HPDE6-E6E7 (cell line): ENCODE data around the gene PCDH9.

Source experiments
- DNase-seq: peaks from one replicate; pipeline ENCODE4 v3.0.0; 2011; ENCODE audit warnings: missing footprints; ENCODE audit errors: extremely low spot score

Gene PCDH9

GRCh38 chr13:66574606-66575005 is 655.5 kb downstream of the PCDH9 start:
- no peak for DNase-seq

GRCh38 chr13:66567899-66568612 is 662.1 kb downstream of the PCDH9 start:
- no peak for DNase-seq

DNA sequence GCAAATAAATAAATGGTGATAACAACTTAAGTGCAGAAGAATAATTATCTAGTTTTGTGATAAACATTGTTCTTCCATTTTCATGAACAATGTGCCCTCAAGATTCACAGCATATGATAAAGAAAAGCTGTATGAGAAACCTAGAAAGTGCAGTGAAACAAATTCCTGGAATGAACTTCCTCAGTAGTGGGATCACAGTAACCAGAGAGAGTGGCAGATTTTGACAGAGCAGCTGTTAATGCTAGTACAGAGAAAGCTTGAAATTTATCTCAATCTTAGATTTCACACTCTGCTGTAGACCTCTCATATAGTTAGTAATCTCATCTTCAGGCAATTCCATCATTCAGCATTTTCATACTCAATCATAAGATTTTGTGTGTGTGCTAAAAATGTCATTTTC is 664.9 kb downstream of the PCDH9 start:
- no peak for DNase-seq

DNA sequence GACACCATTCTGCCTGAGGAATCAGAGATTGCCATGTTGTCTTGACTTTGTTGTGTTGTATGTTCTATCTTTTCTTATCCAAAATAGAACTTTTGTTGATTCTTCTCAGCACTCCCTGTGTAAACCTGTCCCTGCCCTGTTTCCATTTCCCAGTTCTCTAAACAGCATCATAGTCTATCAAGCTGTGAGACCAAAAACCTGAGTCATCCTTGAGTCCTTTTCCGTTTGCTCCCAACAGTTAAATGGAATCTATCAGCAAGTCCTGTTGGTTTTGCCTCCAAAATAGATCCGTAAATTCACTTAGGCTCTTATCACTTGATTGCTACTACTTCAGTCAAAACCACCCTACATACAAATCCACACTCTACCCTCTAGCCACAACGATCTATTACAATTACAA is 667.1 kb downstream of the PCDH9 start:
- no peak for DNase-seq

- no peak for DNase-seq
Observed at GRCh38 chr13:66562054-66562453, 668.1 kb downstream of the PCDH9 start.

- DNase-seq, result no peak
Observed at GRCh38 chr13:66560991-66561390, 669.1 kb downstream of the PCDH9 start.

DNA sequence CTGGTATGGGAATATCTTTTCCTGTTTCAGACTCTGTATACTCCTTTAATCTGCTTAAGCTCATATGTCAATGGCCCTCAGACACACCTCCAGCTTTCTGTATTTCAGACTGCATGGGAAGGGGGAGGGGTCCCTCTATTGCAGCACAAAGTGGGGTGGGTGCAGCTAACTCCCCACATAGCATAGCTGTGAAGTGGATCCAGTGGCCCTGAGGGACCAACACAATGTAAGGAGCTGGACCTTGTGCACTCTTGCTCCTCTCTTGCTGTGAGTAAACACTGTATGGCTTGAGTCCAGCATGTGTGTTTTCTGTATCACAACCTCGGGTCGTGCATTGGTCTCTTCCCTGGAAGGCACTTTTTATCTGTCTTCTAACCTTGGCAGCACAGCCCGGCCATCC is 669.9 kb downstream of the PCDH9 start:
- no peak for DNase-seq

DNA sequence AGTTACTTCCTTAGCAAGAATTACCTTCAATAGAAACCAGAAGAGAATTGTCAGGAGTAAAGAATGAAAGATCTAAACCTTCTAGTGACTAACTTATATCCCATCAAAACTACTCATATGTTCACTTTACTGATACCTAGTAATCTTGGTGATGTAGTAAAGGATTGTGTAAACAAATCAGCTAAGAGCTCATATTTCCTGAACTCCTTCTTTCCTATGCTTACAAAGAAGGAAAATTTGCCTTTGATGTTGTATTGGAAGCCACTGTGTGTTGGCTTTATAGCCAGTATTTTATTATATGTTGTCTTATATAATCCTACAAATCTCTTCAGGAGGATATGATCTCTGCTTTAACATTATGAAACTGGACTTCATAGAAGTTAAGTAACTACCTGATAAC is 671.0 kb downstream of the PCDH9 start:
- DNase-seq, result no peak

DNA sequence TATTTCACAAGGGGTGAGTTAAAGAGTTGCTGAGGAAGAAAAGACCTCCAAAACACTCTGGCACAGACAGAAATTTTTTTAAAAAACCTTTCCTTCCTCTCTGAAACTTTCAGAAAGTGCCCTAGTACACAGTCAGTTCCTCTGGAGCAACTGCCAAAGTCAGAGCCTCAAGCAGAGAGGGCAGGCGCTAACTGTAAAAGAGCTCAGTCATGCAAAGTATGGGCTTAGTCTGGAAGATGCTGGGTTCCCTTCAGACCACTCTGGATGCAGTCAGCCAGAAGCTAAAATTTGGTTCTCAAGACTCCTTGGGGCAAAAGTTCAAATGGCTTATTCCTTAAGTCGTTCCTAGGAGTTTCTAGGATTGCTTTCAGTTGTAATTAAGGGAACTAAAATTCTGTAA is 671.6 kb downstream of the PCDH9 start:
- DNase-seq, result no peak

DNA sequence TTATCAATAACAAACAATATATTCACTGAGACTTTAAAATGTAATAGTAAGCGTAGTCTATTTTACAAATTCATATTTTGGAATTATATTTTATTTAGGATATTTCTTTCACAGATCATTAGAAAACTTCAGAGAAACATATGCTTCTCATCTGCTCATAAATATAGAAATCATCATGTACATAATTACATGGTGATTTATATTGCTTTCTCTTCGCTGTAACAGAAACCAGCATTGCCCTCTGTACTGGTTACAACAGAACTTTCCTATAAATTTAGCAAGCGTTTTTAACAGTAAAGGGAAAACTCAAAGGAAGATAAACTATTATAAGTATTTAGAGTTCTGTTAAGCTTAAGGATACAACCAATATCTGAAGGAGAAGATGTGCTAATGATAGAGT is 672.8 kb downstream of the PCDH9 start:
- DNase-seq, result no peak

DNA sequence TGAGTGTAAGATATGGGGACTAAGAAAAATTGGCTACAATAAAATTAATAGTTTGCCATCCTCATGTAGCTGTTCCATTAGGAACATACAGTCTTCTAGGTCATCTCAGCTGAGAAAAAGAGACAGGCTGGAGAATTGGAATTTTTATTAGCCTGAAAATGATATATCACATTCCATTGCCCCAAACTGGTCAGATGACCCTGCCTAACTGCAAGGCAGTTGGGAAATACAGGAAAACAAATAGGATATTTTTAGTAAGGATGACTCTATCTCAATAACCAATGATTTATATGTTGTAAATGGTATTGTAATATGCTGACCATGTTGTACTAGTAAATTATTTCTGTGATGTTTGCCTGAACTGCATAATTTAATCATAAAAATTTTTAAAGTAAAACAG is 673.8 kb downstream of the PCDH9 start:
- no peak for DNase-seq

- no peak for DNase-seq
Observed at GRCh38 chr13:66553391-66553790, 676.7 kb downstream of the PCDH9 start.

DNA sequence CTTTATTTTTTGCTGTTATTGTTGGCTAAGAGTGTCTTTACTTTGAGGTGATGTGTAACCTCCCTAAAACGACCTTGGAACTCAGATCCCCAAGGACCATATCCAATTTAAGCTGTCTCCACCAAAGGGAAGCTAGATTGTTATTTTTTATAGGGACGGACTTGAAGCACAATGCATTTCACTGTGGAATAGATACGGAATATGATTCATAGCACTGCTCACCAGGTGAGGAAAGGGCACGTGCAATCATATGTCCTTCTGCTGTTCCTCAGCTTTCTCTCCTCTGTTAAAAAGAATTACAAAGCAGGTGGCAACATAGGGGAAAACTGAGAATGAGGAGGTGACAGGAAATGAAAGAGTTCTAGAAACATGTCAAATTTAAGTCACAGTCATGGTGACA is 679.0 kb downstream of the PCDH9 start:
- DNase-seq, result no peak

DNA sequence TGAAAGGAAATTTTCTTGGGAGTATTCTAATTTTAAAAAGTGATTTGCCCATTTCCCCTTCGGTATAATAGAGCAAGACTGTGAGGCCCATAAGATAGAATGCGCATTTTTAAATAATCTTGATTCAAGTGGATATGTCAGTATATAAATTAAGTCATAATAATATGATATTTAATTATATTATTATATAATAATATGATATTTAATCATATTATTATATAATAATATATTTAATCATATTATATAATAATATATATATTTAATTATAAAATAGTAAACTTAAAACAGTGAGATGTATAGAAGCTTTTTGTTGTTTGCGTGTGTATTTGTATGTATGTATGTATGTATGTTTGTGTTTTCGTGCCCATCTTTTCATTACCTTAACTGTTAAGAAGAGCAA is 682.5 kb downstream of the PCDH9 start:
- no peak for DNase-seq

GRCh38 chr13:66546534-66547379 is 683.4 kb downstream of the PCDH9 start:
- no peak for DNase-seq

DNA sequence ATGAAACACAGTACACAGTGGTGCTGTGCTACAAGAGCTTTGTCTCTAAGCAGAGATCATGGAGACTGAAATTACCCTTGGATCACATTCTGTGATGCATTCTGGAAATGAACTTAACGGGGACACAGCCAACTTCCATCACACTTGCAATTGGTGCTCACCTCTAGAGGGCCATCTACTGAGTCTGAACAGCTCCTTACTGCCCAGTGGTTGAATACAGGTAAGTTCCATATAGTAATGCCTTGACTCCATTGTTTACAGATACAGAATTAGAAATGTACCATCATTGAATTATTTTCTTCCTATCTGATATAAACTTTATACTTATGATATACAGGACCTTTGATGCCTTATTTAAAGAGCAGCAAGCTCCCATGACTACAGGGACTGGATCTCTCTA is 686.4 kb downstream of the PCDH9 start:
- DNase-seq, result no peak

- DNase-seq, result no peak
Observed at GRCh38 chr13:66537417-66537816, 692.7 kb downstream of the PCDH9 start.

DNA sequence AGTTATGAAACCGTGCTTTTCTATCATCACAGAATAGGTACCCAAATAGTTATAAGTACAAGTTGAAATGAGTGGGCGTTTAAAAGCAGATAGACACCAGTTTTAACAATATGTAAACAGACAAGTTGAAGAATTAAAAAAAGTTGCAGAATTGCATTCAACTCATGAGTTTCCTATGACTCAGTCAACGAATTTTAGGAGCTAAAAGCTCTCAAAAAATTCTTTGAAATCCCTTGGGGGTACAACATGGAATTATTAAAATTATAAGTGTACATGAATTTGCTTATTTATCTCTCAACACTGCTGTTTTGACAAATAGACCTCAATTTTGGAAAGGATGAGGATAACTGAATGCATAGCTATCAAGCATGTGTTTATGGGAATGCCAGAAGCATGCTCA is 693.4 kb downstream of the PCDH9 start:
- DNase-seq, result no peak

GRCh38 chr13:66534561-66534960 is 695.6 kb downstream of the PCDH9 start:
- DNase-seq, result no peak

DNA sequence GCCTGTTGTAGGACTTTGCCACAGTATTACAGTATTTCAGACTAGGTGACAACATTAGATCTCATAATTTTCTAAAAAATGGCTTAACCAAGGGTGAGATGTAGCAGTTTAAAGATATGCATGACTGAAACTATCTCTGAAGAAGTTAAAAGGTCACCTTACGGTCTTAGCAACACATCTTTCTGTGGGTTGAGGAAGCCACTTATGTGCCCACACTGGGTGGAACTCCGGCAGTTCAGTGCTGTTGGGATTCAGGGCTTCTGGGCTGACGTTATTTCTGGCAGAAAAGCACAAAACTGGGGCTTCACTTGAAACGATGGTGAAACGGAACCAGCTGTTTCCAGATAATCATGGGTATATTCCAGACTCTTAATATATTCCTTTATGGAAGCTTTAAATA is 697.3 kb downstream of the PCDH9 start:
- DNase-seq, result no peak

DNA sequence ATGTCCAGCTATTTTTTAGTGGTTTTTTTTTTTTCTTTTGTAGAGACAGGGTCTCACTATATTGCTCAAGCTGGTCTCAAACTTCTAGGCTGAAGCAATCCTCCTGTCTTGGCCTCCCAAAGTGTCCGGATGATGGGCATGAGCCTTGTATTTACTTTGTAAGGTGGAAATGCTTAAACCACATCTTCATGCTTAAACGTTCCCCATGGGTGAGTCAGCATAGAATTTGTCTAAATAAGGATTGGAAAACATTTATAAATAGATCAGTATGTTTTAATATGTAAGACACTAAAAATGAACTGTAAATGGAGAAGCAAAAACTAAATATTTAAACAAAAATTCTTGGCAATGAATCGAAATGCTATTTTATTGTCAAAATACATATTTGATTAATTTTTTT is 698.0 kb downstream of the PCDH9 start:
- DNase-seq, result no peak

DNA sequence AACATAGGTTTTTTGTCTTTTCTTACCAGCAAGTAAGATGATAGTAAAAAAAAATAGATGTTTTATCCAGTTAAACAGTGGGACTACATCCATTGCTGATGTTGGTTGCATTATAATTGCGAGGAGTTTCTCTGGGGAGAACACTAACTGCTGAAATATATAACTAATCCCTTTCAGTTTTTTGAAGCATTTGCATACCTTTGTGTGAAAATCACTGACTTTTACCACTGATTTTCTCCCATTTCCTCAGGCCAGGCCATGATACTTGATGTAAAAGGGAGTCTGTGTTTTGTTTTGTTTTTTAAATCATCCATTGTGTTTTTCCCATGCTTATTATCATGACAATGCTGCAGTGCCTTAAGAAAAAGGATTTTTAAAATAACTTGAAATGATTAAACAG is 699.5 kb downstream of the PCDH9 start:
- DNase-seq, result no peak

GRCh38 chr13:66530158-66530557 is 700.0 kb downstream of the PCDH9 start:
- DNase-seq, result no peak
